DND-41 (cell line): ENCODE data around the gene PUS3.

Source experiments
- ATAC-seq: fragments of 200-7000 bp; cut with Tn5 transposase; 3 replicates; pipeline ENCODE4 v1.9.1; 2021; ENCODE audit warnings: low read depth; ENCODE audit not compliant: insufficient read depth
- DNase-seq: peaks from one replicate; pipeline ENCODE4 v3.0.0-alpha.2; 2020
- H2AFZ ChIP-seq: 2 replicates; pipeline ENCODE4 v1.6.0; 2012; ENCODE audit warnings: low read depth, low read length
- H3K27ac ChIP-seq: 2 replicates; pipeline ENCODE4 v1.5.1; 2012; ENCODE audit warnings: low read length, inconsistent platforms
- H3K27me3 ChIP-seq: fragments of 200-600 bp; sonication (generic); 2 replicates; pipeline ENCODE4 v1.6.0; 2012; ENCODE audit warnings: low read length, mild to moderate bottlenecking, inconsistent platforms; ENCODE audit not compliant: insufficient read depth, poor library complexity
- H3K36me3 ChIP-seq: 2 replicates; pipeline ENCODE4 v1.5.1; 2012; ENCODE audit warnings: low read length, inconsistent platforms; ENCODE audit not compliant: insufficient read depth
- H3K4me1 ChIP-seq: 2 replicates; pipeline ENCODE4 v1.5.1; 2012; ENCODE audit warnings: mild to moderate bottlenecking, low read length; ENCODE audit not compliant: insufficient read depth
- H3K4me2 ChIP-seq: 2 replicates; pipeline ENCODE4 v1.6.0; 2012; ENCODE audit warnings: mild to moderate bottlenecking, moderate library complexity, low read length, inconsistent platforms; ENCODE audit not compliant: insufficient read depth
- H3K4me3 ChIP-seq, 2 experiments: fragments of 200-600 bp in 1 of 2; shearing (Covaris generic) in 1 of 2; 2 replicates each; pipeline ENCODE4 v1.5.1; 2012 to 2016; ENCODE audit warnings: inconsistent platforms in 2 of 2, low read length in 2 of 2, mild to moderate bottlenecking in 2 of 2, low read depth in 1 of 2, moderate library complexity in 1 of 2
- H3K79me2 ChIP-seq: 2 replicates; pipeline ENCODE4 v1.6.0; 2012; ENCODE audit warnings: low read length, inconsistent platforms; ENCODE audit not compliant: insufficient read depth
- H3K9ac ChIP-seq: 2 replicates; pipeline ENCODE4 v1.6.0; 2012; ENCODE audit warnings: low read depth, mild to moderate bottlenecking, inconsistent platforms, low read length, moderate library complexity
- H3K9me3 ChIP-seq: 2 replicates; pipeline ENCODE4 v1.5.1; 2012; ENCODE audit warnings: low read length, moderate library complexity, mild to moderate bottlenecking, inconsistent platforms; ENCODE audit not compliant: insufficient read depth, severe bottlenecking
- H4K20me1 ChIP-seq: 2 replicates; pipeline ENCODE4 v1.6.0; 2012; ENCODE audit warnings: low read length; ENCODE audit not compliant: insufficient read depth
- CTCF ChIP-seq: IDR thresholded peaks from 2 replicates; pipeline ENCODE4 v1.5.1; 2012; ENCODE audit warnings: borderline replicate concordance, low read length, moderate library complexity, mild to moderate bottlenecking; ENCODE audit not compliant: poor library complexity, severe bottlenecking; ENCODE audit errors: extremely low read depth
- EZH2 ChIP-seq: IDR thresholded peaks from 3 replicates; pipeline ENCODE4 v1.6.1; 2012; ENCODE audit warnings: borderline replicate concordance, low read depth, mild to moderate bottlenecking, moderate library complexity, low read length, inconsistent platforms; ENCODE audit not compliant: severe bottlenecking

PUS3 gene

GRCh38 chr11:125950696-125951651 is 48.0 kb upstream of the PUS3 start:
- Histone ChIP-seq H4K20me1 (no peaks in the 10 kb centered on the region), H3K4me1 (no peaks in the 10 kb centered on the region; the same call in 1 of the 2 replicates), H3K27me3 (no peaks in the 10 kb centered on the region), H3K36me3 (no peaks in the 10 kb centered on the region), H3K9ac (no peak overlapping the region), H3K27ac (no peak overlapping the region), H3K79me2 (no peaks in the 10 kb centered on the region), H3K4me2 (no peak overlapping the region), H3K9me3 (no peaks in the 10 kb centered on the region), H3K4me3 (no peak overlapping the region), H2AFZ (no peak overlapping the region)
- ATAC-seq (no peak), DNase-seq (no peak)
- TF ChIP-seq EZH2 (no peak), CTCF (no peak)

GRCh38 chr11:125950178-125950490 is 47.1 kb upstream of the PUS3 start:
- no peak overlapping the region for H2AFZ ChIP-seq
- H3K27me3 ChIP-seq = no peaks in the 10 kb centered on the region
- H3K9ac ChIP-seq = no peak overlapping the region
- no peaks in the 10 kb centered on the region for H4K20me1 ChIP-seq
- H3K4me1 ChIP-seq = no peaks in the 10 kb centered on the region; the same call in 1 of the 2 replicates
- no peaks in the 10 kb centered on the region for H3K36me3 ChIP-seq
- no peaks in the 10 kb centered on the region for H3K9me3 ChIP-seq
- DNase-seq = no peak
- no peak overlapping the region for H3K4me3 ChIP-seq
- no peak for ATAC-seq
- TF ChIP-seq EZH2 (no peak), CTCF (no peak)
- no peak overlapping the region for H3K27ac ChIP-seq
- no peaks in the 10 kb centered on the region for H3K79me2 ChIP-seq
- no peak overlapping the region for H3K4me2 ChIP-seq

- ATAC-seq = no peak
- H3K27ac ChIP-seq = no peak overlapping the region
These were observed 46.5 kb upstream of the PUS3 start for GRCh38 chr11:125949271-125950177.

More at GRCh38 chr11:125949271-125950177, 46.5 kb upstream of the PUS3 start:
- Histone ChIP-seq H3K4me2 (no peak overlapping the region), H2AFZ (no peak overlapping the region), H3K79me2 (no peaks in the 10 kb centered on the region), H3K4me1 (no peaks in the 10 kb centered on the region; the same call in 1 of the 2 replicates), H3K9ac (no peak overlapping the region), H3K4me3 (no peak overlapping the region), H3K27me3 (no peaks in the 10 kb centered on the region), H4K20me1 (no peaks in the 10 kb centered on the region), H3K9me3 (no peaks in the 10 kb centered on the region), H3K36me3 (no peaks in the 10 kb centered on the region)
- TF ChIP-seq CTCF = no peak
- TF ChIP-seq EZH2 = no peak
- no peak for DNase-seq
